GM19238 (cell line): Measurements from ENCODE around the gene HTR7.
"Not testable (repeated sequence)": the region's sequence is repeated elsewhere in the genome, so short reads cannot be mapped to it uniquely, and the experiment has no call there.

Experiments
- DNase-seq: peaks from one replicate; pipeline ENCODE4 v3.0.0; 2011; ENCODE audit warnings: low spot score; ENCODE audit not compliant: insufficient read length

HTR7 gene

DNA sequence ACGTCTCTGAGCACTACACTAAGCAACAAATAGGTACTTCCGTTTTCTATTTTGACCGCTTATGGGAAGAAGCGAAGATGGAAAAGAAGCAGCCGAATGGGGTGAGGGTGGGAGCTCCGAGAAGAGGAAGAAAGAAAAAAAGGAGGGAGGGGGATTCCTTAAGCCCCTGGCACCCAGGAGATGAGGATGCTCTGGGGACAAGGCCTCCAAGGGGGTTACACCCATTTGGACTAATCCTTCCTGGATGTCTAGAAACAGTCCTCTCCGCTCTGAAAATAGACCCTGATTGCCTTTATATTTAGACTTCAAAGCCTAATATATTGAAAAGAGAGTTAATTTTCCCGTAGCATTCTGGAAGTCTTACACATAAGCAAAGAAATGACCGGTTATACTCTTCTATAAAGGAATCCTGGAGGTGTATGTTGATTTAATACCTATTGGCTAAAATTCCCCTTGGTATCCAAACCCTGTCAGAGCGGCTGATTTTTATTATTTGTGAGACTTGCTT lies 676 bp upstream of the HTR7 start:
- DNase-seq = no peak

DNA sequence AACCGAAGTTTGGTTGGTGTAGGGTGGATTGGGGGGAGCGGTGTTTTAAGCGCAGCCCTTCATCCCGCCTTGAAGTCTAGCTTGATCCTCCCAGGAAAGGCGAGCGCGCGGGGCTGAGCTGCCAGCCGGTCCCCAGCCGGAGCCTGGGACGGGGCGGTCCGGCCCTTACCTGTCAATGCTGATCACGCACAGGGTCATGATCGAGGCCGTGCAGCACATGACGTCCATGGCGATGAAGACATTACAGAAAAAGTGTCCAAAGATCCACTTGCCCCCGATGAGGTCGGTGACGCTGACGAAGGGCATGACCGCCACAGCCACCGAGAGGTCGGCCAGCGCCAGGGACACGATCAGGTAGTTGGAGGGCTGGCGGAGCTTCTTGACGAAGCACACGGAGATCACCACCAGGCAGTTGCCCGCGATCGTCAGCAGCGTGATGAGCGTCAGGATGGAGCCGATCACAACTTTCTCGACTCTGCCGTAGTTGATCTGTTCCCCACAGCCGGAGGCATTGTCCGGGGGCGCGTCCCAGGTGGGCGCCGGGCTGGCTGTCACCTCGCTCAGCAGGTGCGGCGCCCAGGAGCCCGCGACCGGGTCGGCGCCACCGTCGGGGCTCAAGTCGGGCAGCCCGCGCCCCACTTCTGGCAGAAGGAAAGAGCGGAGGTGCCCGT lies 740 bp downstream of the HTR7 start:
- no peak for DNase-seq

DNA sequence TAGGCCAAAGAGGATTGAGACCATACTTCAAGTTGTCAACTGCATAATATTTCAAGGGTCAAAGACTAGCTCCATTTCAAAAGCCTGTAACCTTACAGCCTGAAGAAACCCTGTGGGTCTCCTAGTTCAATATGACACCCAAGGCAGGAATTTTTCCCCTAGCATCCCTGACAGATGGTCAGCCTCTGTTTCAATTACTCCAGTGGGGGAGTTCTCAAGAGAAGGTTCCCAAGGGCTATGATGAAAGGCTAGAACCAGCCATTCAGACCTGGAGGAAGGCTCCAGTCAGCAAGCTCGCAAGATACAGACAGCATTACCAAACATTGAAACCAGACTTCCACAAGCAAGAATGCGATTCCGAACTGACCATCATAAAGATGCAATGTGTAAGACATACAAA lies 1.6 kb downstream of the HTR7 start:
- no peak for DNase-seq

DNA sequence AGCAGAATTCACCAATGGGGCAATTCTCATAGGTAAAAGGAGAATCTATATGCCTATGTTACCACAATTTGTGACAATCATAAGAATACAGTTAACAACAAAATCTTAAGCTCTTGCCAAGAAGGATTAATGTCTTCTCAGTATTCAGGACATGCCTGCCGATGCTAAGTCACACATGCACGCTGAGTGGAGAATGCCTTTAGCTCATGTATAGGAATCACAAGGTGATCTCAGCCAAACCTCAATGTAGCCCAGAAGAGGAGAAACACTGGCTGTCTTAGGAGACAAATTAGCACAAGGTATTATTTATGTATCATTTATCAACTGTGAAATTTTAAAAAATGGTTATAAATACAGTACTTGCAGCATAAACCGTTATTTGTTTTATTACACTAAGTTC lies 2.7 kb downstream of the HTR7 start:
- DNase-seq = no peak

DNA sequence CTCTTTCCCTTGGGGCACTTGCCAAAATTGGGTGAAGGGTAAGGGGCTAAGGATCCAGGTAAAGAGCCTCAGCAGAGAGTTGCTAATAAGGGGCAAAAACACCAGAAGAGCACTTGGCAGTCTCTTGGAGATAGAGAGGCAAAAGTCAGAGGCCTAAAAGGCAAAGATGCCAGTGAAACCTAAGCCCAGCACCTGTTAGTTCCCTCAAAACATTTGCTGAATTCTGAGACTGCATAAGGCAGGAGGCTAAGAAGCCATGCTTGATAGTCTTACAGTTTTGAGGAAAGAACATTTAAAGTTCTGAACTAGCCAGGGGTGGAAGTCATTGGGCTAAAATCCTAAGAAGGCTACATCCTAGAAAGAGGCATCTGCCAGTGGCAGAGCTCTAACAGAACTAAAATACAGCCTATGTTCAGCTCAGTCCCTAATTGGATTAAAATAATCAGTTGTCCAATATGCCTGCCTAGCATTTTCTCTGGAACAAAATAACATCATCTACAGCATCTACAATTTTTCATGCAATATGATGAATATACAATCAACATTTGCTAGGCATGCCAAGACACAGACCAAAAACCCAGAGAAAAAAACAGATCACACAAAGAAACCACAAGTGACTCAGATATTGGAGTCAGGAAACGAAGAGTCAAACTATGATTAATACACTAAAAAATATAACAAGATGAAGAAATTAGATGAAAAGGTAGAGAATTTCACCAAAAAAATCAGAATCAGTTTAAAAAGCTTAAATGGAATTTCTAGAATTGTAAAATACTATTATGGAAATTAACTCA lies 7.7 kb downstream of the HTR7 start:
- no peak for DNase-seq

DNA sequence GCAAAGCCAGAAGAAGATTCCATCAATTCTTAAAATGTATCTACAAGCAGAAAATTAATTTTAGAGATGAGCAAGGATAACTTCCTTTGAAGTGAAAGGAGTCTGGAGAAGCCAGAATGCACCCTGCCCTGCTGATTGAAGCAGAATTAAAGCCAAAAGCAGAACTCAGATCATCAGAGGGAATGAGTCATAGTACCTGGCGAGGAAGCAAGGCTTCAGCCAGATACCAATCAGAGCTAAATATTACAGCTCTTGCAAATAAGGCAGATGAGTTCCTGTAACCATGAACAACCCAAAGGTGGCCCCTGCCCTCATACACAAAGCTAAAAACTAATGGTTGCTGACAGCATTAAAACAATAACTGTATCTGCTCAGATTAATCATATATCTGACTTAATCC lies 10.4 kb downstream of the HTR7 start:
- DNase-seq = no peak

DNA sequence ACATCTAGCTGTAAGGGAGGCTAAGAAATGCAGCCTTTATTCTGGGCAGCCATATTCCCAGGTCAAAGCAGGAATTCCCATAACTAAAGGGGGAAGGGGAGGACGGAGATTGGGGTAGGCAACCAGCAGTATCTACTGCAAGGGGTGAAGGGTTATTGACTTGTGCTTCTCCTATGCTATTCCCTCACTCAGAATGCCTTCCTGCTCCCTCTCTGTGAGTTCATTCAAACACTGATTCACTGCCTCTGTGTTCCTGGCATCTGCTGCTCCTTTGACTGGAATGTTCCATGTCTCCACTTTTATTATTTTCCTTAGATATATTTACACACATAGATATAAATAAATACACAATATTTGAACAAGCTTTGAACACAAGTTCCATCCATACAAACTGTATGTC lies 11.1 kb downstream of the HTR7 start:
- DNase-seq = no peak

DNA sequence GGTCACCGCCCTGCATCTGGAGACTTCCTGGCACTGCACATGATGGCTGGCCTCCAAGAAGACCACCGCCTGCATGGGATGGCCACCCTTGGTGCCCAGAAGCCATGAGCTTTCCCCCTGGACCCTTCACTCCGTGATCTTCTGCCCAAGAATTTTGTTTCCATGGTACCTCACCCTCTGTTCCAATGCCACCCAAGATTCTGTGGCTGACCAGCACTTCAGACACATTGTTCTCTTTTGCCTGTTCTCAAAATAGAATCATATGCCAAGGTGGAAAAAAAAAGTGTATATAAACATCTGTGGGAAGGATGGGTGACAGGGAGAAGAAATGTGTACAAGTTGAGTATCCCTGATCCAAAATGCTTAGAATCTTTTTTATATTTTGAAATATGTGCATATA lies 12.1 kb downstream of the HTR7 start:
- DNase-seq = no peak

DNA sequence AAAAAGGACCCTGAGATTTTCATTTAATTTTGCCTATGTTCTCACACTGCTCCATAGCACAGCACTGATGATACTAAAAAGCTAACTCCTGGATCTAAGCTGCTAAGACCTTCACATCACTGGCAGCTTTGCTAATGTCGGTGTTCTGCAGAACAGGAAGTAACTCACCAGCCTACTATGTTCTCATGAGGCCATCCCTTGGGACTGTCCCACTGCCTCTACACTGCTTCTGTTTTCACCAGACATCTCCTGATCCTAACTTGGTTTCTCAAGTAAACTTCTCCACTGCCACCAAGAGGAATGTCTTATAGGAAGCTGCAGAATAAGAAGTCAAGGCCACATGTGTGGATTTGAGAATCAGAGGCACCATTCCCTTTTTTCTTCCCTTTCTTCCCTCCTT lies 15.1 kb downstream of the HTR7 start:
- DNase-seq = no peak

DNA sequence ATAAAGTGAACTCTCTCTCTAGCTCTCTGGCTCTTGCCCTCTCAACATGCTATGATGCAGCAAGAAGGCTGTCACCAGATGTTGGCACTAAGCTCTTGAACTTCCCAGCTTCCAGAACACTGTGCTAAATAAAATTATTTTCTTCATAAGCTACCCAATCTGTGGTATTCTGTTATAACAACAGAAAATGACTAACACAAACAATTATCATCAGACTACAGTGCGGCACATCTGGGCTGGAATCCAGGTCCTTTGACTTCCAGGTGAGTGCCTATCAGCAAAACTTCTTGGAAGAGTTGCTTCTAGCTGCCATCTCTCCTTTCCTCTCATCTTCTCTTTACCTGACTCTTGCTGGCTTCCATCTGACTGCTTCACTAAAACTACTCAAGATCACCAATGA lies 20.4 kb downstream of the HTR7 start:
- DNase-seq = no peak

DNA sequence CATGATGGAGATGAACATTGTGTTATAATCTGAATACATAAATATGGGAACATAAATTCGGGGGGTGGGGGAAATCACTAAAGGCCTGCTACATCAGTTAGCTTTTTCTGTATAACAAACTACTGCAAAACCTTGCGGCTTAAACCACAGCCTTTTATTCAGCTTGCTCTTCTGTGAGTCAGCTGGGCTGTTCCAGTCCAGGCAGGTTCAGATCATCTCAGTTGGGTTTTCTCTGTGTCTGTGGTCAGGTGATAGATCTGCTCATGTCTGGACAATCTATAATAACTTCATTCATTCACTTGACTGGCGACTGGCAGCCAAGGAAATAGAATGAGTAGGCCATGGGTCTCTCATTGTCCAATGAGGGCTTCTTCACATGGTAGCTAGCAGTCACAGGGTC lies 23.5 kb downstream of the HTR7 start:
- no peak for DNase-seq

DNA sequence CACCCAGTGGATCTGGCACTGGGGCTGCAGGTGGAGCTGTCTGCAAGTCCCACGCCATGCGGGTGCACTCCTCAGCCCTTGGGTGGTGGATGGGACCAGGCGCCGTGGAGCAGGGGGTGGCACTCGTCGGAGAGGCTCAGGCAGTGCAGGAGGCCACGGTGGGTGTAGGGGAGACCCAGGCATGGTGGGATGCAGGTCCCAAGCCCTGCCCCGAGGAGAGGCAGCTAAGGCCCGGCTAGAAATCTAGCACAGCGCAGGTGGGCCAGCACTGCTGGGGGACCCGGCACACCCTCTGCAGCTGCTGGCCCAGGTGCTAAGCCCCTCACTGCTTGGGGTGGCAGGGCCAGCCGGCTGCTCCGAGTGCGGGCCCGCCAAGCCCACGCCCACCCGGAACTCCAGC lies 25.7 kb downstream of the HTR7 start:
- no peak for DNase-seq

DNA sequence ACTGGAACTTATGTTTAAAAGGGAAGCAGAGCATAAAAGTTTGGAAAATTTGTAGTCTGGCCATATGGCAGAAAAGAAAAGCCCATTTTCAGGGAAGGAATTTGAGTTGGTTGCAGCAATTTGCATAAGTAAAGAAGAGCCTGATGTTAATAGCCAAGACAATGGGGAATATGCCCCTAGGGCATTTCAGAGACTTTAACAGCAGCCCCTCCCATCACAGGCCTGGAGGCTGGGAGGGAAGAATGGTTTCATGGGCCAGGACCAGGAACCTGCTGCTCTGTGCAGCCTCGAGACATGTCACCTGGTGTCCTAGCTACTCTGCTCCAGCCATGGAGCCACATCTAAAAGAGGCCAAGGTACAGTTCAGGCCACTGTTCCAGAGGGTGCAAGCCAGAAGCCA lies 35.3 kb downstream of the HTR7 start:
- no peak for DNase-seq

DNA sequence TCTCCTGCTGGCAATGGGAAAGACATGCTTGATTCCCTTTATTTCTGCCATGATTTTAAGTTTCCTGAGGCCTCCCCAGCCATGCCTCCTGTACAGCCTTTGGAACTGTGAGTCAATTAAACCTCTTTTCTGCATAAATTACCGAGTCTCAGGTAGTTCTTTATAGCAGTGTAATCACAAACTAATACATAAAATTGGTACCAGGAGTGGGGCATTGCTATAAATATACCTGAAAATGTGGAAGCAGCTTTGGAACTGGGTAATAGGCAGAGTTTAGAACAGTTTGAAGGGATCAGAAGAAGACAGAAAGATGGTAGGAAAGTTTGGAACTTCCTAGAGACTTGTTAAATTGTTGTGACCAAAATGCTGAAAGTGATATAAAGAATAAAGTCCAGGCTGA lies 36.0 kb downstream of the HTR7 start:
- DNase-seq = not testable (repeated sequence)

DNA sequence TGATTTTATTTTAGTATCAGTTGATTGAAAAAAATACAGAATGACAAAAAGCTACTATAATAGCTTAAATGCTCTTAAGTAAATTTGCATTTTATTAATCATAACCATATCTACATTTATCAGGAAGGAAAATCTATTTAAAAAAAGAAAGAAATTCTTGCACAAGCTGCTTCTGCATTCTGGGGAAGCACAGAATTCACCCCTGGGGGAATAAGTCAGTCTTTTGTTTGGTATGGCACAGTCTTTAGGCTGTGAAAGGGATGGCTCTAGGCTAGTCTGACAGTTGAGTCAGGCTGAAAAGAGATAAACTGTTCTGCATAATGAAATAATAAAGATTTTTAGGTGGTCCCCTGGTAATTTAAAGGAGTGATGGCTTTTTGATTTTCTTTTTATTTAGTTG lies 37.9 kb downstream of the HTR7 start:
- no peak for DNase-seq

DNA sequence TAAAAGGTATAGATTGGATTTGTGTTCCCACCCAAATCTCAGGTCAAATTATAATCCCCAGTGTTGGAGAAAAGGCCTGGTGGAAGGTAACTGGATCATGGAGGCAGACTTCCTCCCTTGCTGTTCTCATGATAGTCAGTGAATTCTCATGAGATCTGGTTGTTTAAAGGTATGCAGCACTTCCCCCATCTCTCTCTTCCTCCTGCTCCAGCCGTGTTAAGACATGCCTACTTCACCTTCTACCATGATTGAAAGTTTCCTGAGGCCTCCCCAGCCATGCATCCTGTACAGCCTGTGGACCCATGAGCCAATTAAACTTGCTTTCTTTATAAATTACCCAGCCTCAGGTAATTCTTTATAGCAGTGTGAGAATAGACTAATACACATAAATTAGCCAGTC lies 39.1 kb downstream of the HTR7 start:
- no peak for DNase-seq

DNA sequence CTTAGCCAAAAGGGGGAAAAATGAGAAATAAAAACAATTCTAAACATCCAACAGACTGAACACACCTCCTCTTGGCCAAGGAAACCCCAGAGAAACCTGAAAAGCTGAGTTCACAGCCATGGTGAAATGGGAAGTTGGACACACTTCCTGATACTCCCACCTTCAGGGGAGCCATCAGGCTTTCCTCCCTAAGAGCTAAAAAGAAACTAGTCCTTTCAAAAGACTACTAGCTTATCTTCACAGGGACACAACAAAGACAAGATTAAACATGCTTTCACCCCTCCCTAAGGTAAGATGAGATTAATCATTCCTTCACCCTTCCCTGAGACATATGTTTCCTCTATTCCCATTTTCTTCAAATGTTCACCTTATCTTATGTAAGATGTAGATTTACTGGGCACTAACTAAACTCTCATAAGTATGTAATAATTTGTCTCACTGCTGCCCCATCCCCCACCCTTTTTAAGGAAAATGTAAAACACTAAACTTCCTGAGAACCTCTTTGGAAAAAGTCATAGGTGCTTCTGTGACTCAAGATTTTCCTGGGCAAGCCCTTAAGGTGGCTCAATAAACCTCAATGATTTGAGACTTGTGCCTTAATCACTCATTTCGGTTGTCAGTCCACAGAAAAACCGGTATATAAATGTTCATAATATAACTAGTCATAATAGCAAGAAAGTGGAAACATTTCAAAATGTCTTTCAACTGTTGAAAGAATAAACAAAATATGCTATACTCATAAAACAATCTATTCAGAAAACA lies 40.5 kb downstream of the HTR7 start:
- DNase-seq = no peak

DNA sequence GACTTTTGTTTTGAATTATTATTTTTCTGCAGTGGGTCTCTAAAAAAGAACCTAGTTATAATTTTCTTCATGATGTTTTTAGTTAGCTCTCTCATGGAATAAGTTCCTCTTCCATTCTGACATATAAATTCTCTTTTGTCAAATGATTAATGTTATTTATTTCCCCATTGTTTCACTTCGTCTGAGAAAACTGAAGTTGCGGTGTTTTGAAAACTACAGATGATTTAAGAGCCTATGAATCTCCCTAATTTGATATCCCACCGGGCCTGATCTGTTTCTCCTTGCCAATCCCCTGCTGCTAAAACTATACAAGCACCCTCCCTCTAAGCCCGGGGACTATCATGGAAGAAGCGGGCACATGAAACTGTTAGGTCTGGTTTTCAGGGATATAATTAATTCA lies 41.4 kb downstream of the HTR7 start:
- DNase-seq = no peak

DNA sequence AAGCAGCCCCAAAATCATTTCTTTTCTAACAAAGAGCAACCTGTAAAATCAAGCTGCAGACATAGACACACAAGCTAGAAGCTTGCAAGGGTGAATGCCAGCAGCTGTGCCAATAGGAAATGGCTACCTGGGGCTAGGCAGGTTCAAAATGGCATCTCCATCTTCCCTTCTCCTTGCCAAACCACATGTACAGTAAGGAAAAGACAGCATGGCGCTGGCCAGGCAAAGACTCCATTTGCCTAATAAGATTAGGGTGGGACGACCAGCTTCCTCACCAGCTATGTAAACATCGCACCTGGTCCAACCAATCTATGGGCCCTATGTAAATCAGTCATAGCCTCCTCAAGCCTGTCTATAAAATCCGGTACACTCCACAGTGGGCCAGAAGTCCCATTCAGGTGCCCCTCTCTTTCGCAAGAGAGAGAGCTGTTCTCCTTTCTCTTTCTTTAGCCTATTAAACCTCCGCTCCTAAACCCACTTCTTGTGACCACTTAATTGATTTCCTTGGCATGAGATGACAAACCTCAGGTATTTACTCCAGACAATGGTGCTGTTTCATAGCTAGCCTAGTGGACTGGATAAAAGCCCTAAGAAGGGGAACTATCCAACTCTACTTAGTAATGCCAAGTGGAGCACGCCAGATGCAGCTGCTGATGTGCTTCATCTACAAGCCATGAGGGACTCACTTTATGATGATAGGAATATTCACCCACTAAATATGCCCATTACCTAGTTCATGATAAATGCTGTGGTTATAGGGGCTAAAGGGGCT lies 44.1 kb downstream of the HTR7 start:
- DNase-seq = no peak

DNA sequence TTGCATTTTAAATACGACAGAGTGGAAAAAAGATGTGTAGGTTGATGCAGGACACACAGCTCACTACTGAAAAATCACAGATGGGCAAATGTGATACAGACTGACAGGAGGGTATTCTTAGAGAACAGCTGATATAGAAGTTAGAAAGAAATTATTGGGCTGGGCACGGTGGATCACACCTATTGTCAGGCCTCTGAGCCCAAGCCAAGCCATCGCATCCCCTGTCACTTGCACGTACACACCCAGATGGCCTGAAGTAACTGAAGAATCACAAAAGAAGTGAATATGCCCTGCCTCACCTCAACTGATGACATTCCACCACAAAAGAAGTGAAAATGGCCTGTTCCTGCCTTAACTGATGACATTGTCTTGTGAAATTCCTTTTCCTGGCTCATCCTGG lies 50.7 kb downstream of the HTR7 start:
- DNase-seq = not testable (repeated sequence)

DNA sequence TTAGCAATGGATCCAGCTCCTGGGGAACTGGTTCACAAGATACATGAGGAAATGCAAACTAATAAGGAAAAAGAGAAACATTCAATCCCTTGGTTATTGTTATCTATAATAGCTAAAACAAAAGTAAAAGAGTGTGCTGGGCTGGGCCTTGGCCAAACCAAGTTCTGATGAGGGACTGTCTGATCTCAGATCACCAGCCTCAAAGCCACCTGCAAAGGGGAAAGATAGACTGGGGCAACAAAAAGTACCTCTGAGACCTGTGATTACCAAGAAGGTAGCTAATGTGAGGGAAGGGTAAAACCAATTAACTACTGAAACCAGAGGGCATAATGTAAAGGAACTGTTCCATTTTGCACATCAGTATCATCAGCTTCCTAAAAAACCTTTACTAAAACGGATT lies 51.2 kb downstream of the HTR7 start:
- DNase-seq = no peak

DNA sequence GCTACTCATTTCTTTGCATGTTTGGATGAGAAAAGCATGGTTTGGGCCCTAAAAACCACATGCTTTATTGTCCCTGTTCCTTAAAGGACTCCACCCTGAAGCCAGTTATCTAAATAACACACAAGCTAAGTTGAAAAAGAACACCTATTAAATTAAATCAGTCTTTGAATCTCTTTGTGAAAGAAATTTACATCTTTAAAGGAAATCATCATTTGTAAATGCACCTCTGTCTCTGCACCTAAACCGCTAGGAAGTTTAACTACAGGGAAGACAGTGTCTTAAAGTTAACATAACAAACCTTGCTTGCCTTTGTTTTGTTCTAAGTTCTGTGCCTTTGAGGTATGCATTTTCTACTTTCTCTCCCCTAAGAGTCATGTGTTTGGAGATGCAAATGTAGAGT lies 52.6 kb downstream of the HTR7 start:
- DNase-seq = no peak
